ENCODE results near the gene ZNF554.

DNA sequence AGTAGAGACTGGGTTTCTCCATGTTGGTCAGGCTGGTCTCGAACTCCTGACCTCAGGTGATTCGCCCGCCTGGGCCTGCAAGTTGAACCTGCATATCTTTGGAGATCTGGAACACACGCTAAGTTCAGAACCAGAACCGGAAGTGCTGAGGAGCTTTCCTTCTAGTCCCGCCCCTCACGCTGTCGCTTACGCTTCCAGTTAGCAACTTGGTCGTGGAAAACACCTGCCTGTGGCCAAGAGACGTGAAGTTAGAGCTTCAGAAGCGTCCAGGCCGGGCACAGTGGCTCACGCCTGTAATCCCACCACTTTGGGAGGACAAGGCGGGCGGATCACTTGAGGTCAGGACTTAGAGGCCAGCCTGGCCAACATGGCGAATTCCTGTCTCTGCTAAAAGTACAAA is 66.1 kb downstream of the ZNF554 start:
- TF ChIP-seq, protein P1, sequence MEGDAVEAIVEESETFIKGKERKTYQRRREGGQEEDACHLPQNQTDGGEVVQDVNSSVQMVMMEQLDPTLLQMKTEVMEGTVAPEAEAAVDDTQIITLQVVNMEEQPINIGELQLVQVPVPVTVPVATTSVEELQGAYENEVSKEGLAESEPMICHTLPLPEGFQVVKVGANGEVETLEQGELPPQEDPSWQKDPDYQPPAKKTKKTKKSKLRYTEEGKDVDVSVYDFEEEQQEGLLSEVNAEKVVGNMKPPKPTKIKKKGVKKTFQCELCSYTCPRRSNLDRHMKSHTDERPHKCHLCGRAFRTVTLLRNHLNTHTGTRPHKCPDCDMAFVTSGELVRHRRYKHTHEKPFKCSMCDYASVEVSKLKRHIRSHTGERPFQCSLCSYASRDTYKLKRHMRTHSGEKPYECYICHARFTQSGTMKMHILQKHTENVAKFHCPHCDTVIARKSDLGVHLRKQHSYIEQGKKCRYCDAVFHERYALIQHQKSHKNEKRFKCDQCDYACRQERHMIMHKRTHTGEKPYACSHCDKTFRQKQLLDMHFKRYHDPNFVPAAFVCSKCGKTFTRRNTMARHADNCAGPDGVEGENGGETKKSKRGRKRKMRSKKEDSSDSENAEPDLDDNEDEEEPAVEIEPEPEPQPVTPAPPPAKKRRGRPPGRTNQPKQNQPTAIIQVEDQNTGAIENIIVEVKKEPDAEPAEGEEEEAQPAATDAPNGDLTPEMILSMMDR (IDR thresholded peaks at IDR 0.05): no peak
- TF ChIP-seq EZH2phosphoT487 (IDR thresholded peaks at IDR 0.05): no peak

Data from neural progenitor cell (in vitro differentiated cells).